Transverse colon (tissue), 4 donors: ENCODE measurements around the gene KNL1. TPM values are rescaled to one million over a fixed set of nuclear protein-coding genes. Genes with fewer than 3 reads are reported as not detected.

Experiments used
- DNase-seq: peaks from one replicate; pipeline ENCODE4 v3.0.0-alpha.2; 2019
- H3K27ac ChIP-seq, 4 donors: fragments of 200-600 bp; sonication (generic); 2 replicates each; pipeline ENCODE4 v1.5.1; 2016 to 2018; ENCODE audit warnings: inconsistent platforms in 4 of 4
- H3K27me3 ChIP-seq: fragments of 200-600 bp; sonication (generic); 2 replicates; pipeline ENCODE4 v1.5.1; 2017; ENCODE audit warnings: inconsistent platforms
- H3K36me3 ChIP-seq, 4 donors: fragments of 200-600 bp; sonication (generic); 2 replicates each; pipeline ENCODE4 v1.5.1; 2017 to 2019; ENCODE audit warnings: inconsistent platforms in 4 of 4
- H3K4me1 ChIP-seq, 4 donors: fragments of 200-600 bp; sonication (generic); 2 replicates each; pipeline ENCODE4 v1.5.1; 2017 to 2020; ENCODE audit warnings: inconsistent platforms in 4 of 4
- H3K4me3 ChIP-seq, 4 donors: fragments of 200-600 bp; sonication (generic); 1 replicate in 1 of 4; 2 replicates in 3 of 4; pipeline versions ENCODE4 v1.5.1 to v1.6.1; 2017 to 2019; ENCODE audit warnings: inconsistent platforms in 4 of 4
- H3K9me3 ChIP-seq, 2 donors: fragments of 200-600 bp; sonication (generic); 2 replicates each; pipeline ENCODE4 v1.5.1; 2017 to 2019; ENCODE audit warnings: inconsistent platforms in 2 of 2
- CTCF ChIP-seq, 5 experiments: fragments of 200-600 bp in 3 of 5; fragments of 450-650 bp in 2 of 5; sonication (generic) in 3 of 5; IDR thresholded peaks; 1 replicate in 2 of 5; 2 replicates in 3 of 5; pipeline ENCODE4 v1.5.1; 2016 to 2017; ENCODE audit warnings: antibody characterized with exemption in 5 of 5, inconsistent platforms in 3 of 5, mild to moderate bottlenecking in 2 of 5, moderate library complexity in 1 of 5
- EP300 ChIP-seq: sonication (generic); formaldehyde crosslinking; IDR thresholded peaks from one replicate; pipeline ENCODE4 v1.6.1; 2017; ENCODE audit warnings: antibody characterized with exemption, low read depth
- POLR2A ChIP-seq: fragments of 450-650 bp; IDR thresholded peaks from one replicate; pipeline ENCODE4 v1.6.1; 2016; ENCODE audit warnings: antibody characterized with exemption, mild to moderate bottlenecking, moderate library complexity
- POLR2AphosphoS5 ChIP-seq, 3 donors: sonication (generic); formaldehyde crosslinking; IDR thresholded peaks; one replicate each; pipeline ENCODE4 v1.6.1; 2016; ENCODE audit warnings: antibody characterized with exemption in 3 of 3
- WGBS, 2 donors: methylation state at CpG; one replicate each; pipeline ENCODE4 v1.1.5; 2018; ENCODE audit warnings: low coverage in 1 of 2; 5-methylcytosine and 5-hydroxymethylcytosine counted together
- in situ Hi-C, 4 donors: fragments of 200-750 bp; cut with MboI; loops; one replicate each; pipeline versions ENCODE4 v1.15.0 to v1.15.1; 2017; ENCODE audit warnings: low sequenced_read_pairs in 3 of 4, low pct_ligation_motif_present in 1 of 4, low pct_unique_long_range_greater_than_20kb in 1 of 4
- intact Hi-C: fragments of 100-400 bp; cut with DNase I; formaldehyde crosslinking; loops from one replicate; pipeline ENCODE4 v1.15.1; 2023; ENCODE audit warnings: low total_unique reads
- total RNA-seq, 4 donors: library from RNA; depleted of rRNA; stranded (reverse); fragments of >200 nt; gene quantifications; one replicate each; pipeline ENCODE4 v1.1.0, GENCODE V29; 2016

The KNL1 gene
- total RNA-seq, 4 donors from 2014 or later = 3.4 to 7.6 (median 3.9) TPM

- H3K27ac ChIP-seq = peak within 1 kb of the TSS; percentile 96 to 100 (median 99)
- DNase-seq = peak; percentile 95
- 0 to 1% methylated on average over 4 to 70 of the region's 81 CpGs for WGBS, 2 donors
- H3K9me3 ChIP-seq = no peaks in the 10 kb centered on the region
- in situ Hi-C loops (loop anchor here (10.0 to 25.0 kb wide), 3 partner anchors 80 to 192 kb away; partner anchors contain the start of genes VPS18 (in 3 of the 4) and KNL1 (in 1 of the 4)), intact Hi-C loops (no loop called here)
- H3K36me3 ChIP-seq = no peaks in the 10 kb centered on the region
- H3K4me3 ChIP-seq = peak within 1 kb of the TSS; percentile 61 to 90 (median 74)
- peaks cover 6 to 24% (median 17%) of the 10 kb centered on the region in 4 donors for H3K4me1 ChIP-seq
- TF ChIP-seq POLR2A = peak; percentile 80
- TF ChIP-seq CTCF (IDR thresholded peaks at IDR 0.05) = no peak
- TF ChIP-seq POLR2AphosphoS5 (IDR thresholded peaks at IDR 0.05) = peak; percentile 59 to 91 (median 88)
- no peak for TF ChIP-seq EP300
- H3K27me3 ChIP-seq = no peaks in the 10 kb centered on the region
Measured at GRCh38 chr15:40694688-40695468, 100.8 kb downstream of the KNL1 start, which contains the start of gene RAD51. Gene RAD51, plus strand, starts transcription at chr15:40695174. Its CDS starts 3,585 bp downstream, at chr15:40698759.

GRCh38 chr15:40695469-40695890 lies 101.4 kb downstream of the KNL1 start:
- no peak for DNase-seq
- H3K36me3 ChIP-seq = no peaks in the 10 kb centered on the region
- TF ChIP-seq POLR2A = no peak
- no peak for TF ChIP-seq CTCF (IDR thresholded peaks at IDR 0.05)
- no peak for TF ChIP-seq POLR2AphosphoS5 (IDR thresholded peaks at IDR 0.05)
- no peak for TF ChIP-seq EP300
- in situ Hi-C loops = loop anchor here (10.0 to 25.0 kb wide), 3 partner anchors 79 to 192 kb away; partner anchors contain the start of genes VPS18 (in 3 of the 4) and KNL1 (in 1 of the 4)
- H3K9me3 ChIP-seq = no peaks in the 10 kb centered on the region
- intact Hi-C loops = no loop called here
- peaks cover 6 to 24% (median 17%) of the 10 kb centered on the region in 4 donors for H3K4me1 ChIP-seq
- 0% methylated on average over 8 to 24 of the region's 24 CpGs for WGBS, 2 donors
- H3K27ac ChIP-seq = peak overlapping the region; percentile 96 to 100 (median 99)
- H3K27me3 ChIP-seq = no peaks in the 10 kb centered on the region
- peak overlapping the region; percentile 61 to 90 (median 74) for H3K4me3 ChIP-seq

- H3K36me3 ChIP-seq = no peaks in the 10 kb centered on the region
- WGBS, 2 donors = 77 to 98% methylated on average over 8 to 11 of the region's 11 CpGs
- peak overlapping the region in 1 of 4 donors; percentile 90 for H3K4me3 ChIP-seq
- in situ Hi-C loops (loop anchor here (10.0 to 25.0 kb wide), 3 partner anchors 79 to 191 kb away; partner anchors contain the start of genes VPS18 (in 3 of the 4) and KNL1 (in 1 of the 4)), intact Hi-C loops (no loop called here)
- H3K27me3 ChIP-seq = no peaks in the 10 kb centered on the region
- TF ChIP-seq POLR2AphosphoS5 (IDR thresholded peaks at IDR 0.05) (no peak), CTCF (IDR thresholded peaks at IDR 0.05) (no peak), POLR2A (no peak), EP300 (no peak)
- no peaks in the 10 kb centered on the region for H3K9me3 ChIP-seq
- no peak for DNase-seq
- peak overlapping the region in 2 of 4 donors; percentile 96 to 100 for H3K27ac ChIP-seq
- peaks cover 6 to 24% (median 19%) of the 10 kb centered on the region in 4 donors for H3K4me1 ChIP-seq
Measured at GRCh38 chr15:40696228-40696627, 102.2 kb downstream of the KNL1 start.

- DNase-seq = no peak
- TF ChIP-seq EP300 (no peak), POLR2AphosphoS5 (IDR thresholded peaks at IDR 0.05) (no peak), POLR2A (no peak), CTCF (IDR thresholded peaks at IDR 0.05) (no peak)
- intact Hi-C loops = no loop called here
- H3K4me1 ChIP-seq = peaks cover 6 to 29% (median 20%) of the 10 kb centered on the region in 4 donors
- H3K36me3 ChIP-seq = no peaks in the 10 kb centered on the region
- H3K9me3 ChIP-seq = no peaks in the 10 kb centered on the region
- WGBS, 2 donors = 93 to 95% methylated on average over 3 to 7 of the region's 7 CpGs
- no peak overlapping the region for H3K27ac ChIP-seq
- in situ Hi-C loops = loop anchor here (10.0 to 25.0 kb wide), 3 partner anchors 77 to 189 kb away; partner anchors contain the start of genes VPS18 (in 3 of the 4) and KNL1 (in 1 of the 4)
- H3K27me3 ChIP-seq = no peaks in the 10 kb centered on the region
- no peak overlapping the region for H3K4me3 ChIP-seq
Measured at GRCh38 chr15:40697916-40698315, 103.9 kb downstream of the KNL1 start.
